HG03558 (cell line): ENCODE data around the gene FAM216A.

Experiments used
- ATAC-seq: cut with Tn5 transposase; IDR thresholded peaks from one replicate; pipeline ENCODE4 v1.9.1; 2021; ENCODE audit warnings: moderate number of reproducible peaks; ENCODE audit not compliant: unreplicated experiment; ENCODE audit errors: extremely low read depth

FAM216A gene

GRCh38 chr12:110537605-110538409 lies 69.2 kb downstream of the FAM216A start:
- ATAC-seq = no peak

- no peak for ATAC-seq
These were observed 70.4 kb downstream of the FAM216A start for GRCh38 chr12:110538869-110539622.
